IMR-90 (cell line): ENCODE measurements around the gene EHMT1. TPM values are rescaled to one million over a fixed set of nuclear protein-coding genes. Genes with fewer than 3 reads are reported as not detected.

Source experiments
- ATAC-seq: fragments of 200-7000 bp; cut with Tn5 transposase; 2 replicates; pipeline ENCODE4 v1.9.1; 2020; ENCODE audit warnings: low read depth, mild to moderate bottlenecking, moderate library complexity
- BruUV-seq: library from RNA; stranded (reverse); fragments of 400-500 nt; replicated peaks from 2 replicates; lab custom pipeline; 2021; lab: Mats Ljungman, UMichigan
- CTCF ChIA-PET: fragments of 300-600 bp; formaldehyde crosslinking; extraction: SDS; loops from one replicate; lab custom pipeline; 2021; ENCODE audit warnings: antibody characterized with exemption; lab: Yijun Ruan, JAX
- POLR2A ChIA-PET: fragments of 300-600 bp; sonication (Branson Sonifier 250); formaldehyde crosslinking; loops from one replicate; lab custom pipeline; 2022; ENCODE audit warnings: antibody characterized with exemption; ENCODE audit not compliant: unreplicated experiment; lab: Charles Lee
- DNase-seq: peaks from one replicate; pipeline ENCODE4 v3.0.0; 2013
- H2AFZ ChIP-seq: replicated peaks from 2 replicates; pipeline ENCODE3; 2013; ENCODE audit warnings: low read length, mild to moderate bottlenecking; ENCODE audit not compliant: poor library complexity
- H2AK5ac ChIP-seq: 2 replicates; pipeline ENCODE4 v1.6.1; 2013; ENCODE audit warnings: low read depth, low read length, inconsistent platforms
- H2AK9ac ChIP-seq: replicated peaks from 2 replicates; pipeline ENCODE3; 2013; ENCODE audit warnings: mild to moderate bottlenecking, low read depth, low read length, moderate library complexity; ENCODE audit not compliant: poor library complexity
- H2BK120ac ChIP-seq: 2 replicates; pipeline ENCODE4 v1.6.1; 2013; ENCODE audit warnings: low read depth, low read length, inconsistent platforms
- H2BK15ac ChIP-seq: 3 replicates; pipeline ENCODE4 v1.6.1; 2013; ENCODE audit warnings: low read depth, low read length, inconsistent platforms
- H2BK20ac ChIP-seq: 2 replicates; pipeline ENCODE4 v1.6.1; 2013; ENCODE audit warnings: low read depth, mild to moderate bottlenecking, inconsistent platforms, low read length, moderate library complexity
- H2BK5ac ChIP-seq: 2 replicates; pipeline ENCODE4 v1.6.1; 2013; ENCODE audit warnings: mild to moderate bottlenecking, low read depth, low read length, inconsistent platforms; ENCODE audit not compliant: poor library complexity, severe bottlenecking
- H3K14ac ChIP-seq: replicated peaks from 2 replicates; pipeline ENCODE4 v1.6.1; 2013; ENCODE audit warnings: low read depth, low read length, inconsistent platforms
- H3K18ac ChIP-seq: 2 replicates; pipeline ENCODE4 v1.6.1; 2013; ENCODE audit warnings: low read depth, low read length, control low read depth
- H3K23ac ChIP-seq: 2 replicates; pipeline ENCODE4 v1.6.1; 2013; ENCODE audit warnings: low read depth, low read length, inconsistent platforms
- H3K27ac ChIP-seq: 2 replicates; pipeline ENCODE4 v1.5.1; 2013; ENCODE audit warnings: mild to moderate bottlenecking, control low read depth, low read length; ENCODE audit not compliant: insufficient read depth
- H3K27me3 ChIP-seq: 2 replicates; pipeline ENCODE4 v1.6.1; 2013; ENCODE audit warnings: low read length; ENCODE audit not compliant: control insufficient read depth, insufficient read depth
- H3K36me3 ChIP-seq: 2 replicates; pipeline ENCODE4 v1.6.1; 2013; ENCODE audit warnings: low read length, mixed read lengths; ENCODE audit not compliant: control insufficient read depth, insufficient read depth
- H3K4ac ChIP-seq: 2 replicates; pipeline ENCODE4 v1.6.1; 2013; ENCODE audit warnings: low read depth, low read length, inconsistent platforms
- H3K4me1 ChIP-seq: 2 replicates; pipeline ENCODE4 v1.6.1; 2013; ENCODE audit warnings: low read length, mixed read lengths; ENCODE audit not compliant: control insufficient read depth, insufficient read depth
- H3K4me2 ChIP-seq: 2 replicates; pipeline ENCODE4 v1.6.1; 2013; ENCODE audit warnings: low read depth, mild to moderate bottlenecking, control low read depth, low read length, moderate library complexity
- H3K4me3 ChIP-seq: 2 replicates; pipeline ENCODE4 v1.5.1; 2013; ENCODE audit warnings: low read depth, mild to moderate bottlenecking, control low read depth, low read length, moderate library complexity; ENCODE audit not compliant: insufficient read depth
- H3K56ac ChIP-seq: 2 replicates; pipeline ENCODE4 v1.6.1; 2013; ENCODE audit warnings: low read length, inconsistent platforms; ENCODE audit not compliant: insufficient read depth; ENCODE audit errors: extremely low read depth
- H3K79me1 ChIP-seq, 2 experiments: 2 replicates each; pipeline ENCODE4 v1.6.1; 2013; ENCODE audit warnings: low read length in 2 of 2, inconsistent platforms in 1 of 2, low read depth in 1 of 2
- H3K9ac ChIP-seq: 2 replicates; pipeline ENCODE4 v1.6.1; 2013; ENCODE audit warnings: low read depth, low read length, control low read depth
- H3K9me1 ChIP-seq: 2 replicates; pipeline ENCODE4 v1.6.1; 2013; ENCODE audit warnings: low read length, inconsistent platforms; ENCODE audit not compliant: insufficient read depth
- H3K9me3 ChIP-seq: 2 replicates; pipeline ENCODE4 v1.6.1; 2013; ENCODE audit warnings: low read length; ENCODE audit not compliant: control insufficient read depth, insufficient read depth
- H4K20me1 ChIP-seq: 2 replicates; pipeline ENCODE4 v1.6.1; 2013; ENCODE audit warnings: low read length, inconsistent platforms; ENCODE audit not compliant: insufficient read depth
- H4K5ac ChIP-seq: 2 replicates; pipeline ENCODE4 v1.6.1; 2013; ENCODE audit warnings: mild to moderate bottlenecking, low read depth, low read length, control low read depth
- H4K8ac ChIP-seq, 2 experiments: 2 replicates each; pipeline ENCODE4 v1.6.1; 2013; ENCODE audit warnings: low read depth in 2 of 2, low read length in 2 of 2, control low read depth in 1 of 2, inconsistent platforms in 1 of 2
- H4K91ac ChIP-seq: 2 replicates; pipeline ENCODE4 v1.6.1; 2013; ENCODE audit warnings: low read depth, low read length, inconsistent platforms; ENCODE audit not compliant: insufficient read depth
- MXI1 ChIP-seq: IDR thresholded peaks from 2 replicates; pipeline ENCODE4 v1.6.1; 2012; ENCODE audit warnings: low read depth, mild to moderate bottlenecking, low read length, moderate library complexity, borderline replicate concordance
- NFE2L2 ChIP-seq: fragments of 150-350 bp; IDR thresholded peaks from 2 replicates; pipeline ENCODE4 v1.6.1; 2016; ENCODE audit warnings: low read depth, mild to moderate bottlenecking, low read length
- RAD21 ChIP-seq: IDR thresholded peaks from 2 replicates; pipeline ENCODE4 v1.6.1; 2012; ENCODE audit warnings: low read length, improper control_type of control experiment
- whole genome bisulfite sequencing, 2 experiments: methylation state at CpG; one replicate each; pipeline versions ENCODE4 v1.1.5 to v1.1.7; 2013; ENCODE audit warnings: missing lambda C conversion rate in 2 of 2; ENCODE audit not compliant: insufficient read length in 1 of 2; ENCODE audit errors: extremely low coverage in 2 of 2; 5-methylcytosine and 5-hydroxymethylcytosine counted together
- dilution Hi-C: fragments of 300-500 bp; cut with HindIII; formaldehyde crosslinking; loops from one replicate; pipeline ENCODE4 v1.14.3; 2018; ENCODE audit warnings: low sequenced_read_pairs; ENCODE audit not compliant: unreplicated experiment
- in situ Hi-C: fragments of 300-500 bp; cut with MboI; formaldehyde crosslinking; loops from 3 replicates; pipeline ENCODE4 v1.14.3; 2019; ENCODE audit warnings: low sequenced_read_pairs, inconsistent platforms, mixed read lengths
- intact Hi-C: fragments of 100-400 bp; cut with micrococcal nuclease; formaldehyde crosslinking; loops from 2 replicates; pipeline ENCODE4 v1.10.0; 2022
- polyA plus RNA-seq, 3 experiments: library from polyadenylated mRNA; depleted of rRNA; stranded (reverse); fragments of >200 nt; gene quantifications; 2 replicates each; pipeline ENCODE4 v1.2.3, GENCODE V29; 2012; ENCODE audit warnings: low replicate concordance in 1 of 3
- total RNA-seq: library from RNA; depleted of rRNA; stranded (reverse); fragments of >200 nt; gene quantifications from 2 replicates; pipeline ENCODE4 v1.2.3, GENCODE V29; 2012

Gene EHMT1
- total and polyA plus RNA-seq, 2 of the 4 experiments (the other 2 are of a cell fraction), result 32.8 to 35.1 TPM

DNA sequence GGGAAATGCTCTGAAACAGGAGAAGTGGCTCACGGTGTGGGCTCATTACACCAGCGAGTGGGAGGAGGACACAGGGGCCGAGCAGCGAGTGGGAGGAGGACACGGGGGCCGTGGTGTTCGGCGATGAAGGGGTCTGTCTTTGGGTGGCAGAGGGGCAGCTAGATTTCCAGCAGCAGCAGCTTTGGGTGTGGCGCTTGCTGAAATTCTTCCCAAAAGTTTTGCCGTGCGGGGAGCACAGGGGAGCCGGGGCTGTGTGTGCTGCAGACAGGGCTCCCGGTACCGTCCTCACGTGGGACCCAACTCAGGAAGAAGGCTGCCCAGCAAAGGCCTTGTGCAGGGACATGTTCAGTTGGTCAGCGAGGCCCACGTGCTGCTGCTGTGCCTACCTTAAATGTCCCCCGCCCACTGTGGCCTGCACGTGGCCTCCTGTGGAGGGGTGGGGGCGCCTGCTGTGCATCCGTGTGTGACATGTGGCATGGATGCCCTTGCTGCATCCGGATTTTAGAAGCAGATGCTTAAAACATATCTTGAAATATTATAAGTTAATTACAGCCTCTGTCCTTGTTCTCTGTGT, 134.5 kb downstream of the EHMT1 start:
- Histone ChIP-seq H2AK9ac (no peak overlapping the region), H3K79me1 (peaks cover 18 to 66% of the 10 kb centered on the region in 2 experiments), H3K4me2 (no peak overlapping the region), H2BK5ac (no peak overlapping the region), H3K9me1 (peaks cover 17% of the 10 kb centered on the region), H3K4me1 (peaks cover 6% of the 10 kb centered on the region), H4K5ac (no peak overlapping the region), H2BK120ac (no peak overlapping the region), H3K9ac (no peak overlapping the region), H3K14ac (no peak overlapping the region), H3K18ac (no peak overlapping the region), H4K91ac (no peak overlapping the region), H3K56ac (no peak overlapping the region), H2BK15ac (no peak overlapping the region), H3K23ac (no peak overlapping the region), H4K8ac (no peak overlapping the region), H3K4me3 (no peak overlapping the region), H2AK5ac (no peak overlapping the region), H3K4ac (no peak overlapping the region), H2AFZ (no peak overlapping the region), H3K36me3 (peaks cover 40% of the 10 kb centered on the region), H3K9me3 (peaks cover 10% of the 10 kb centered on the region), H3K27ac (no peak overlapping the region), H4K20me1 (0 out of 2 replicates have a peak, but pooled peaks cover 4% of the 10 kb centered on the region), H2BK20ac (no peak overlapping the region), H3K27me3 (no peaks in the 10 kb centered on the region)
- BruUV-seq, result no TSS peak
- DNase-seq (no peak), ATAC-seq (no peak)
- 89% methylated on average over 7 of the region's 22 CpGs; no CpG with 5 or more reads in 1 of the 2 experiments for WGBS, 2 experiments
- intact Hi-C loops (no loop called here), dilution Hi-C loops (no loop called here), in situ Hi-C loops (no loop called here)
- CTCF ChIA-PET, result no interaction called here
- POLR2A ChIA-PET, result no interaction called here
- TF ChIP-seq MXI1 (no peak), RAD21 (no peak), NFE2L2 (no peak)
